GM19324 (cell line): Measurements from ENCODE around the gene CTF1.

ENCODE experiments used
- ATAC-seq: cut with Tn5 transposase; IDR thresholded peaks from one replicate; pipeline ENCODE4 v1.9.1; 2021; ENCODE audit warnings: mild to moderate bottlenecking, moderate library complexity; ENCODE audit not compliant: unreplicated experiment, low FRiP score

The CTF1 gene

DNA sequence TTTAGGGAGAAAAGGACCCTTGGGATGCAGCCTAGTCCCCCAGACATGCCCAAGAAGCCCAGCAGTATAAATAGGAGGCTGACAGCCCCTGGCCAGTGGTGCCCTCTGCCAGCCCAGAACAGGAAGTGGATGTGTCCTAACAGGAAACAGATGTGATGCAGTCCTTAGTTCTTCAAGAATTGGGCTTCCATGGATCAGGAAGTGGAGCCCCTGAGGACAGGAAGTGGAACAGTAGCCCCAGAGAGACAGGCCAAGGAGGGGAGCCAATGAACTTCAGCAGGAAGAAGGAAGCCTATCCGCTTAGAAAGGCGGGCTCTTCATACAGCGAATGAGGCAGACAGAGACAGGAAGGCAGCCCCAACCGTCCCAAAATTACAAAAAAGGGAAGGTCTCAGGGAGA lies 7.2 kb downstream of the CTF1 start:
- ATAC-seq, result no peak

DNA sequence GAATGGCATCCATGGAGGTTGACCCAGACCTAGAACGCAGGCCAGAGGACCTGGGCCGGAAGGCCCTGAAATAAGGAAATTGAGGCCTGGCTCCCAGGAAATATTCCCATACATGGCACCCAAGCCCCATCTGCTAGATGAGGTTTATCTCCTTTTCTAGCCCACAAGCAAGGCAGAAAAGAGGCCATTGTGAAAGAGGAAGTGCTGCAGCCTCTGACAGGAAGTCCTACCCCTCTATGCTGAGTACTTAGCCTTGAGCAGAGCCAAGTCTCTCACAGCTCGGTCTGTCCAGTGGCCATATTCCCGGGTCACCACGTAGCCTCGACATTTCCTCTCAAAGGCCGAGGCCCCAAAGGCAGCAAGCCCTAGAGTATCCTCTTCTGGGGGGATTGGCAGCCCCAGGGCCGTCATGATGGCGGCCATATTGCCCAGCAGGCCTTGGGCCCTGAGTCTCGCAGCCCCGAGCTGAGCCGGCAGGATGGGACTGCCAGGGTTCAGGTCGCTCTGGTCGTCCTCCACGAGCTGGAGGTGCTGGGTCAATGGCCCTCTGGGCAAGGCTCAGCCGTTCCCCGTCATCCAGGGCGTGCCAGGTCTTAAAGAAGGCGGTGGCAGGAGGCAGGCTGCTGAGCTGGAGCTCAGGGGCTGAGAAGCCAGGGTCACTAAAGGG lies 7.8 kb downstream of the CTF1 start:
- ATAC-seq, result no peak

DNA sequence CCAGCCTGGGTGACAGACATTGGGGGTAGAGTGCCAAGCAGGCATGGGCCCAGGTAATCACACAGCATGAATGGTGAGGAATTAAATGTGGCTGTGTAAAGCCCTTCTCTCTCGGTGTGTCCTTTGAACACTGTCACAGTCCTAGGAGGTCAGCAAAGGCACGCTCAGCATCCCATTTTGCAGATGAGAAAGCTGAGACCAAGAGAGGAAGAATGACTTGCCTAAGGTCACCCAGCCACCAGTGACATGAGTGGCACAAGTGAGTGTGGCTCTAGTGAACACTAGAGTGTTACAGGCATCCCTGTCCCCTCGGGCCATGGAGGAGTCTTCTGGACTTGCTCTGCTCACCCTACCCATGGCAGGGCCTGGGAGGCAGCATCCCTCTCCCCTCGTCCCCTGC lies 10.7 kb downstream of the CTF1 start:
- ATAC-seq, result no peak

DNA sequence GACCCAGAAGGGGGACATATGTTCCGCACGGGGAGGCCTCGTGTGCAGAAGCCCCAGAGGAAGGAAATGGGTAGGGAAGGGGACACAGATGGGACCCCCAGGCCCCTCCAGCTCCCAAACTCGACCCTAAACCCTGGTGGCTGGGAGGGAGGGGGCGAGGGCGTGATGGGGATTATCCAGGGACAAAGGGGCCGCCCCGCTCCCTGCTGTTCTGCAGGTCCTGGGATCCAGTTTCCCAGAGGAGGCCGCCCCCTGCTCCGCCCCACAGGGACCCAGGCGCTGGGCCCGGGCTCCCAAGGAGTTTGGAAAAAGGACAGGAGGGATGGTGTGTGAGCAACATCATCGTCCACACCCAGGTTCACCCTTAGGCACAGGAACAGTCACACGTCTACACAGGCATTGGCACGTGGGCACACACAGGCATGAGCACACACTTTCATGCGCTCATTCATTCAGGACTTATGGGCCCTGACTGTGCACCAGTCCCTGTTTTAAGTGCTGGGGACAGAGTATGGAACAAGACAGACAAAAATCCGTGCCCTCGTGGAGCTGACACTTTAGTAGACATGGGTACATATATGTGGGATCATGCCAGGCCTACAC lies 14.1 kb downstream of the CTF1 start:
- no peak for ATAC-seq

DNA sequence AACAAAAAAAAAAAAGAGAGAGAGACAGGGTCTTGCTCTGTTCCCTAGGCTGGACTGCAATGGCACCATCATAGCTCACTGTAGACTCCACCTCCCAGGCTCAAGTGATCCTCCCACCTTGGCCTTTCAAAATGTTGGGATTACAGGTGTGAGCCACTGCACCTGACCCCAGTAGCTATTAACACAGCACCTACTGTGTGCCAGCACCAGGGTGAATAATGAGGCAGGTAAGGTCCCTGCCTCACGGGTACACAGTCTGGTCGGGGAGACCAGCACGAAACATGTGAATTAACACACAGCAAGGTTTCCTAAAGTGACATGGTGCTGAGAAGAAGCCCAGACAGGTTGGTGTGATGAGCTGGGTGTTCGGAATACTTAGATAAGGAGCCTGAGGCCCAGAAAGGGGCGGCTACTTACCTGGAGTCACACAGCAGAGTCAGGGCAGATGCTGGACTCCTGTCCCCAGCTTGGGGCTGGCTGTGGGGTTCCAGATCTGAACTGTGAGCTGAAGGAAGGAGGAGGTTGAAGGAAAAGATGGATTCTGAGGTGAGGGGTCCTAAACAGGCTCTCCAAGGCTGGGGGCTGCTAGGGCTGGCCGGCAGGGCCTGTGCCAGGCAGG lies 16.5 kb downstream of the CTF1 start:
- ATAC-seq, result no peak

DNA sequence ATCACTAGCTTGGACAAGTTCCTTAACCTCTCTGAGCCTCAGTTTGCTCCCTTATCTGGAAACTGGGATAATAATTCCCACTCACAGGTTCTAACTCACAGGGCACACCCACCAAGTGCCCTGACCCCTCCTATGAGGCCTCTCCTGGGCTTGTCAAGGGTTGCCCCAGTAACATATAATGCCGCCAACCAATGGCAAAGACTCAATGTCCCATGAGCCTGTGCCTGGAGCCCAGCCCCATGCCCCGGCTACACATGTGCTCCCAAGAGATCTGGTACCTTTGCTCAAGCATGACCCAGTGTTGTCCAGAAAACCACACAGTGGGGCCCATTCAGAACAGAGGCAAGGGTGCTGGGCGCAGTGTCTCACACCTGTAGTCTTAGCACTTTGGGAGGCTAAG lies 18.4 kb downstream of the CTF1 start:
- no peak for ATAC-seq

DNA sequence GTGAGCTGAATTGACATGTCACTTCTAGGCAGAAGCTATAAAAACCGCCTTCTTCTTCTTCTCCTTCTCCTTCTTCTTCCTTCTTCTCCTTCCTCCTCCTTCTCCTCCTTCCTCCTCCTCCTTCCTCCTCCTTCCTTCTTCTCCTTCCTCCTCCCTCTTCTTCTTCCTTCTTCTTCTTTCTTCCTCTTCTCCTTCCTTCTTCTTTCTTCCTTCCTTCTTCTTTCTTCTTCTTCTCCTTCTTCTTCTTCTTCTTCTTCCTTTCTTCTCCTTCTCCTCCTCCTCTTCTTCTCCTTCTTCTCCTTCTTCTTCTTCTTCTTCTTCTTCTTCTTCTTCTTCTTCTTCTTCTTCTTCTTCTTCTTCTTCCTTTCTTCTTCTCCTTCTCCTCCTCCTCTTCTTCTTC lies 22.2 kb downstream of the CTF1 start:
- no peak for ATAC-seq

DNA sequence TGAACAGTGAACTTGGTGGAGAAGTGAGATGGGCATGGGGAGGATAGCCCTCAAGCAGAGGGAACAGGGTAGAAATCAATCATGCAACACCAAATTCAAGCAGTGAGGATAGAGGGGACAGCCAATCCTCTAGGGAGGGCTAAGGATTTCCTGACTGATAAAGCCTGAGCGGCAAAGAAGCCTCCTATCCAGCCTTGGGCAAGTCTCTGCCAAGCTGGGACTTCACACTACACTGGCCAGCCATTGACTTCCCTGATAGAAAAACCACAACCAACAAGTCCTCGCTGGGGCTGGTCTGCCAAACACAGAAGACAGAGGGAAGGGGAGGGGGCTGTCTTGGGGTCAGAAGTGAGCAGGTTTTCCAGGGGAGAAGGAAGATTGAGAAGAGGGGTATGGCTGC lies 24.5 kb downstream of the CTF1 start:
- ATAC-seq, result no peak

DNA sequence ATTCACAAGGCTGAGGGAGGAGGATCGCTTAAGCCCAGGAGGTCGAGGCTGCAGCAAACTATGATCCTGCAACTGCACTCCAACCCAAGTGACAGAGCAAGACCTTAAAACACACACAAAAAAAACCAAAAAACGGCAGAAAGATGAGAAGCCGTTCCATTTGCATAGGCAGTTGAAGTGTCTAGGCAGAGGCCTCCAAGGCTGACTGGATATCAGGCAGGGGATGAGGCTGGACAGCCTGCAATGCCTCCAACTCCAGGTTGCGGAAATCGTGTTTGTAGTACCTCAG lies 25.0 kb downstream of the CTF1 start:
- no peak for ATAC-seq

DNA sequence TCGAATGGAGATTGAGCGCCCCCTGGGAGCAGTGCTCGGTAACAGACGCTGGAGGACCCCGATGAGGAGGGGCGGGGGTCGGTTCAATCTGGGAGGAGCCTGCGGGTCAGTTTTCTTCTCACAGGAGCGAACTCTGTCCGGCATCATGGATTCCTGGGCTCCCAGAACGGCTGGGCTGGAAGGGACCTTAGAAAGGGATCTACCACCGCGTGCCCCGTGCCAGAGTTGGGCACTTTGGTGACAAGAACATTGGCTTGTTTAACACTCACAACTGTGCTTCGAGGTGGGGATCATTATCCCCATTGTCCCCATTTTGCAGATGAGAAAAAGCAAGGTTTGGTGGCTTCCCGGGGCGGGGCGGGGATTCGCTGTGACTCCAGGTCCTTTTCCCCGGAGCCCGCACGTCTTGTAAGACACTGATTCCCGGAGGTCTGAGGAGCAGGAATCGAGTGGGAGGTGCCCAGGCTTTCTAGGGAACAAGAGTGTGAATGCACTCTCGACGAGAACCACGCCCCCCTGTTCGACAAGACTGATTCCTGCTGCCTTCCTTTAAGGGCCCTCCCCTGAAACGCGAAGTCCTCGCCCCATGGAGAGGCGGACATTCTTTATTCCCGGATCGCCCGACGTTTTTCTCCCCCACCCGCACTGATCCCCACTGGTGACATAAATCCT lies 25.5 kb downstream of the CTF1 start:
- ATAC-seq, result no peak

DNA sequence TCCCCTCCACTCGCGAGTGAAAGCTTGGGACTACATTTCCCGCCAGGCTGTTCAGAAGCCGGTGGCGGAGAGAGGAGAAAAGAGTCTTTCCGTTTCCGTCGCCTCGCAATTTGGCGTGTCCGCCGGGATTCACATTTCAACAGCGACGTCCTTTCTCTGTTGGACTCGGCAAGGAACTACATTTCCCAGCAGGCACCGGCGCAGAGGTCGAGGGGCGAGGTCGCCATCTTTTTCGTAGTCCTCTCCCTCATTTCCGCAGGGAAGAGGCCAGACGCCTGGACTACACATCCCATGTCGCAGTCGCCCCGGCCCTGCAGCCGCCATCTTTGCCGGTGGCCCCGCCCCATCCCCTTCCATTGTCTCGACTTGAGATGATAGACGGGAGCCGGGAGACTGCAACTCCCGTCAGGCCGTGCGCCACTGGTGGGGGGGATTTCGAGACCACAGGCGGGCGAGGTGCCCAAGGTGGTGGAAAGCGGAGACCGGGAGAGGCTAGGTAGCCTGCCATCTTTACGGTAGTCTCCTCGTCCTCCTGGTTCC lies 26.1 kb downstream of the CTF1 start:
- peak; percentile 79 for ATAC-seq

DNA sequence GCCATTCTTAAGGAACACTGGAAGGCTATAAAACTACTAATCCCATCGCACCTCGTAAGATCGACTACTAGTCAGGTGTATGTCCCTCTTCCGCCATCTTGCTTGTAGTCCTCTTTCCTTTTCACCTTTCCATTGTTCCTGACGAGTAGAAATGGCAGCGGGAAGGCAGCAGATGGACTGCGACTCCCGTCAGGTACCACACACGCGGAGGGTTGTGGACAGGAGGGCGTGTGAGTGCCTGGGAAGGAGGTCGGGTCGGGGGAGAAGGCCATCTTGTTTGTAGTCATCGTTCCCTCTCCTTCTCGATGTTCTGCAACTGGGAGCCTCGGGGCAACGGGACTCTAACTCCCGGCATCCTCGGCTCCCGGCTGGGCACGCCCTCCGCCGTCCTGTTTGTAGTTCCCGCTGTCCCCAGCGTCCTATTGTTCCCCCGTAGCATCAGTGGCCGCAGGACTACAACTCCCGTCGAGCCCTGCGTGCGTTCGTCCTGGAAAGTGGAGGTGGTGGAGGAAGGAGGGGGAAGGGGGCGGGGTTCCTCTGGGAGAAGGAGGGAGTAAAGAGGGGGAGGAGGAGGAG lies 26.6 kb downstream of the CTF1 start:
- ATAC-seq, result peak; percentile 69

DNA sequence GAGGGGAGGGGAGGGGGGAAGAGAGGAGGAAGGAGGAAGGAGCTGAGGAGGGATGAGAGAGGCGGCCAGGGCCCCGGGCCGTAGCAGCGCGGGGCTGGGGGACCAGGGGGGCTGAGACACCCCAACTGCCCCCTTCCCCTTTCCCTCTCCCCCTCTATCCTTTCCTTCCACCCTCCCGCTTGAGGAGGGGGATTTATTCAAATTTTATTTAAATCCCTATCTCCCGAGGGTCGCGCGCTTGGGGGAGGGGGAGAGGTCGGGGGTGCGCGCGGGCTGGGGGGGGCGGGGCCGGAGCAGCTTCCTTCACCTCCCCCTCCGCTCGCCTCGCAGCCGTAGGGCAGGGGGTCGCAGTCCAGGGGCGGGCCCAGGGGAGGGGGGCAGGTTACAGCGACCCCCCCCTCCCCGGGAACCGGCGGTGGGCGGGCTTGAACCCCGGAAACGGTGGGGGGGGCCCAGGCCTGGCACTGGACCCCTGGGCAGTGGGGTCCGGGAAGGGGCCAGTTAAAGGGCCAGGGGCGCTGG lies 27.2 kb downstream of the CTF1 start, which contains the start of gene FBXL19:
Gene FBXL19 (plus strand): TSS at position 19 of the 522 bp plus-strand sequence. CDS start 2,183 bp downstream, outside the sequence.
- ATAC-seq, result no peak

DNA sequence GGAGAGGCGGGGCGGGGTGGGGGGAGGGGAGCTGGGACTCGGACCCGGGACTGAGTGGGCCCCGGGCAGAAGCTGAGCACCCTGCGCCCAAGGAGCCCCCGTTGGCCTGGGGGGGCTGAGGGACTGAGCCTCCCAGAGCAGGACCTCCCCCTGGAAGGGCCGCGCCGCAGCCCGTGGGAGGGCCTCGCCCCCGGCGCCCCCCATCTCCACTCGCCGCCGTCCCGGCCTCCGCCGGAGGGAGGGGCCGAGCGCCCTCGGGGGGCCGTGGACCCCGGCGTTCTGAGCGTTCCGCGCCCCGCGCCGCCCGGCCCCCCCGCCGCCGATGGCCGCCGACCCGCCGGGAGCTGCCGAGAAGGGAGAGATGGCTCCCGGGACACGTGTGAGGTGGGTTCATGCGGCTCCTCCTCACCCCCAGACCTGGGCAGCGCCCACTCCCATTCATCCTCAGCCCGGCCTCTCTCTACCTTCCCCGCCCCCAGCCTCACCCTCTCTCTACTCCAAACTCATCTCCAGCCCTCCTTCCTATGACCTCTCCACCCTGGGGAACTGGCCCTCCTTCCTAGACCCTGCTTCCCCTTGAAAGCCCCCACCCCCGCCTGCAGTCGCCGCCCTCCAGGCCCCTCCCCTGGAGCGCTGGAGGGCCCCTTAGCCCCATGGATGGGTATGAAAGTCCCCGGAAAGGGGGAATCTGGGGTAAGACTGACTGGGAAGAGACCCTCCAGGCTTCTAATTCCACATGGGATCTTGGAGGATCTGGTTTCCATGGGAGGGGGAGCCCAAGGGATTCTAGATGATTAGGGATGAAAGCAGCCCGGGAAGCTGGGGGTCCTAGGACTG lies 27.9 kb downstream of the CTF1 start:
- ATAC-seq, result no peak

DNA sequence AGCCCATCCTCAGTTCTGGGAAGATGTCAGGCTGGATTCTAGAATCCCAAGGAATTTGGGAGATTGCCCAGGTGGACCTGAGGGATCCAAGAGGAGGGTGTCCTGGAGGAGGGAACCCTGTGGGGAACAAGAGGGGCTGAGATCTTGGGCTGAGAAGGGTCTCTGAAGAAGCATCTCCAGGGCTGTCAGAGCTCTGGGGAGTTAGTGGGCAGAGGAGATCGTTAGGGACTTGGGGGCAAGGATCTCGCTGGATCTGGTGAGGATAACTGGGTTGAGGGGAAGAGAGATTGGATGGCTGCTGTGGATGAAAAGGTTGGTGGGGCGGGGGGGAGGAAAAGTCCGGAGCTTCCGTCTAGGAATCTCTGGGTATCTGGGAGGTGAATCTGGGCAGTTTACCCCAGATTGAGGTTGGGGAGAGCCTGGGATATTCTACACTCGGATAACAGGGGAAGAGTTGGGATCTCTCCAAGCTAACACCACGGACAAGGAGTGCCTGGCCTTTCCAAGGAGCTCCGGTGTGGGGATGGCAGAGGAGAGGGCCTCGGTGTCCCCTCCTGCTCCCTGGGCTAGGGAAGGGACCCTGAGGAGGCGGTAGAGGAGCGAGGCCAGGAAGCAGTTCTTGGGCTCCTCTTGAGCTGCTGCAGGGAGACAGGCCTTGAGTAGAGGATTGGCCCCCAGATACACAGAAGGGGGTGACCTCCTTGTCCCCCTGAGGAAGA lies 28.7 kb downstream of the CTF1 start:
- no peak for ATAC-seq

DNA sequence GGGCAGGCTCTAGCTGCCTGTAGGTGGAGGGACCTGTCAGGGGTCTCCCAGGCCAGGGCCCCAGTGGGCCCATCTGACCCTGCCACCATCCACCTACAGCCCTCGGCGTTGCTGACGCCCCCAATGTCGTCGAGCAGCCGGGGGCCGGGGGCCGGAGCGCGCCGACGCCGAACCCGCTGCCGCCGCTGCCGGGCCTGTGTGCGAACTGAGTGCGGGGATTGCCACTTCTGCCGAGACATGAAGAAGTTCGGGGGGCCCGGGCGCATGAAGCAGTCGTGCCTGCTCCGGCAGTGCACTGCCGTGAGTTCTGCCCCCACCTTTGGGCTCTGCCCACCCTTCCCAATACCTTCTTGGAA lies 29.2 kb downstream of the CTF1 start:
- ATAC-seq, result no peak

DNA sequence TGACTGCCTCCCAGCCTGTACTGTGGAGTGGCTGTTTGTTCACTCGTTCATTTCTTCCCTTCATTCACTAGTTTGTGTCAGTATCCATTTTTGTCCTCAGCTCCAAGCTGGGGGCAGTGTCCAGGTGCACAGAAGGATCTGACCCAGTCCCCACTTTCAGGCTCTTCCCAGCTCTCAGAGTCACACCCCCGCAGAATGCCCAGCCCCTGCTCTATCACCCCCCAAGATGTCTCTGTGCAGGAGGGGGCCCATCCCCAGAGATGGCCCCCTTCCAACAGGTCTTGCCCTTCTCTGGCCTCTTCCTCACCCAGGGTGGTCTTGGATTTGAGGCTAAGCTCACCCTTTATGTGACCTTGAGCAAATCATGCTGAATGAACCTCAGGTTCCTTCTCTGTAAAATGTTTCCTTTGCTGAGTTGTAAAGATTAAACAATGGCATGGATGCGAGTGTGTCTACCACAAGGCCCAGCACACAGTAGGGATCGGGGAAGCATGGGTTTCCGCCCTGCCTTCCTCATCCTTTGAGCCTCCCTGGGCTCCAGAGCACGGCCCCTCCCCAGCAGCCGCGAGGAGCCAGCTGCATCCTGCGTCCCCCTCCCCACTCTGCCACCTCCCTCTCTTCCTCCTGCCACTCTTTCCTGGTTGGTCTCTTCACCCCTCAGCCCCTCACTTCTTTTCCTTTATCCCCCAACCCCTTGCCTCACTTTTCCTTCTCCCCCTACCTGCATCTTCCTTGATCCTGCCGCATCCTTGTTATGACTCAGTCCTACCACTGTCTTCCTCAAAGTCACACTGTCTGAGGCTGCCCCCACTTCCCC lies 29.8 kb downstream of the CTF1 start:
- no peak for ATAC-seq

DNA sequence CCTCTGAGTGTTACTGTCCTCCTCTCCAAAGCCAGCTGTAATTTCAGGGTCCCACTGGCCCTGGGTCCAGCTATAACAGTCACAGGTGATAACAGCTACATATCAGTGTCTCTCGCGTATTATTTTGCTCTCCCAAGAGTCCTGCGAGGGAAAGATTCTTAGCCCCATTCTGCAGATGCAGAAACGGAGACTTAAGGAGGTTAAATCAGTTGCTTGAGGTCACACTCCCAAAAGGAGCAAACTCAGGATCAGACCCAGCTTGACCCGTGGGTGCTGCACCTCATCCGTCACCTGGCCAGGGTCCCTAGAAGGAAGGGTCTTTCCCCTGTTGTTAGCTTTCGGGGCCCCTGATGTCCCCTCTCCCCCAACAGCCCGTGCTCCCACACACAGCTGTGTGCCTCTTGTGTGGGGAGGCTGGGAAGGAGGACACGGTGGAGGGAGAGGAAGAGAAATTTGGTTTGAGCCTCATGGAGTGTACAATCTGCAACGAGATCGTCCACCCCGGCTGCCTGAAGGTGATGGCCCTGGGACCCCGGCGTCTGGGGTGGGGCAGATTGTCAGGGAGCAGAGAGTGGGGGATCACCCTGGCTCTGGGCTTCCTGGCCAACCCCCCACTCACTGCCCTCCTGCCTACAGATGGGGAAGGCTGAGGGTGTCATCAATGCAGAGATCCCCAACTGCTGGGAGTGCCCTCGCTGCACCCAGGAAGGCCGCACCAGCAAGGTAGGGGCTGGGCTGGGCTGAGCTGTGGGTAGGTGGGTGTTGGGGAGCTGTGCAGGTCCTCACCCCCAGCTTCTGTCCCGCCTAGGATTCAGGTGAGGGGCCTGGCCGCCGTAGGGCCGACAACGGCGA lies 30.7 kb downstream of the CTF1 start:
- no peak for ATAC-seq
